Fibroblast of skin of left quadriceps (primary cell): ENCODE results near the gene ETDC.

Experiments used
- DNase-seq, 2 experiments: peaks; one replicate each; pipeline ENCODE4 v3.0.0-alpha.2; 2013; ENCODE audit warnings: low read depth in 2 of 2

The ETDC gene

GRCh38 chrX:135346975-135347374 is 37.7 kb downstream of the ETDC start:
- DNase-seq = no peak

- no peak for DNase-seq
Observed at GRCh38 chrX:135347381-135348016, 38.2 kb downstream of the ETDC start.

GRCh38 chrX:135354288-135354687 is 45.0 kb downstream of the ETDC start:
- no peak for DNase-seq
